Left cardiac atrium (tissue), 4 donors: ENCODE results near the gene SNAI1. TPM values are rescaled to one million over a fixed set of nuclear protein-coding genes. Genes with fewer than 3 reads are reported as not detected.

Source experiments
- ATAC-seq, 2 donors: fragments of 200-7000 bp; cut with Tn5 transposase; one replicate each; pipeline ENCODE4 v1.9.1; 2020; ENCODE audit warnings: mild to moderate bottlenecking in 2 of 2, moderate library complexity in 2 of 2
- DNase-seq: peaks from one replicate; pipeline ENCODE4 v3.0.0-alpha.2; 2020
- intact Hi-C, 2 donors: fragments of 100-400 bp; cut with DNase I; formaldehyde crosslinking; loops; one replicate each; pipeline versions ENCODE4 v1.14.1 to v1.15.1; 2022 to 2023
- total RNA-seq, 2 donors: library from RNA; stranded (reverse); fragmentation: NEBNext Ultra II Directional; extraction: Animal tissue kit (Norgen Biotek cat#: 25700); gene quantifications; one replicate each; pipeline ENCODE4 v1.2.1, GENCODE V29; 2021
- donor health status: DM: no; HTN: yes; CAD: no.
- donor health status: DM: no; HTN: yes; CAD: no; lungs with severe emphysema.
- donor health status: DM: yes; HTN: yes; CAD: no.
- donor health status: Dilated cardiomyopathy.

The SNAI1 gene
- total RNA-seq, 2 donors from 2014 or later, result 2.7 to 8.5 TPM

DNA sequence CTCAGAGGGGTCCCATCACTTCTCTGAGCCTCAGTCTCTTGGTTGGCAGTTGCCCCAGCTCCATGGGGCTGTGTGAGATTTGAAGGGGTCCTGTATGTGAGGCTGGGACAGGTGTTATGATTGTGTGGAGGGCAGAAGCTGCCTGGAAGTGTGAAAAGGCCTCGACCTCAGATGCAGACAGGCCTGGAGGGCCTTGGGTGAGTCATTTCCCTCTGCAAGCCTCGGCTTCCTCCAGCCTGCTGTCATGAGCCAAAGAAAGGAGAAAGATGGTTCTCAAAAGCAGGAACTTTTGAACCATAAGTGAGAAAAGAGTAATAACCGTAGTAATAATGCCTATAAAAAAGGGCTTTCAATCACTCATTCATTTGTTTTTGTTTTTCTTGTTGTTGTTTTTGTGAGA lies 37.5 kb downstream of the SNAI1 start:
- ATAC-seq (peak in 1 of 2 donors; percentile 33), DNase-seq (no peak)
- intact Hi-C loops, result no loop called here

GRCh38 chr20:50022676-50023075 lies 39.9 kb downstream of the SNAI1 start:
- ATAC-seq, result no peak
- DNase-seq, result no peak
- intact Hi-C loops, result no loop called here

DNA sequence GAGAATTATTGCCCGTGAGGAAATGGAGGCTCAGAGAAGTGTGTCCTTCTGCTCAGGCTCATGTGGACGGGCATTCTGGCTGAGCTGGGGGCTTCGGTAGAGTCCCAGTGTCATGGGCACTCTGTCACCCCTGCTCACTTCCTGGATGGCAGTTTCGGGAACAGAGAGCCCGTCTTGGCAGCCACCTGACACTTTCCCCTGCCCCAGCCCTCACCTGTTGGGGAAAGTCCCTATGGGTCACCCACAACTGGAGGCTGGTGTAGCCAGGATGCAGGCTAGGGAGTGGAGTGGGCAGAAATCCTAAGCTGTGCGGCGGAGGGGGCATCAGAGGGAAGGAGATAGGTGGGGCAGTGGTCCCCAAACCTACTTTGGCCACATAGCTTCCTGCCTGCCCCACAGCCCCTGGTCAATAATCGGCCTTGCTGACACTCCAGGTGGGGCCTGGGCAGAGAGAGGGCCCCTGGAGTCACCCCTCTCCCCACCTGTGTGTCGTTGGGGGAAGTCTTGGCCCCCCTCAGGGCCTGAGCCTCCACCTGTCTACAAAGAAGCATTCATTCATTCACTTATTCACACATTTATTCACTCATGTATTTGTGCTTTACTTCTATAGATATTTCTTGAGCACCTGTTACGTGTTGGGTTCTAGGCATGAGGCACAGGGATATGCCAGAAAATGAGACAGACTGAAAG lies 40.5 kb downstream of the SNAI1 start:
- no peak for ATAC-seq

GRCh38 chr20:50026746-50027575 lies 44.2 kb downstream of the SNAI1 start:
- DNase-seq (no peak), ATAC-seq (no peak)
- intact Hi-C loops, result no loop called here

More for the DNA sequence above, 40.5 kb downstream of the SNAI1 start:
- intact Hi-C loops, result no loop called here
- no peak for DNase-seq

DNA sequence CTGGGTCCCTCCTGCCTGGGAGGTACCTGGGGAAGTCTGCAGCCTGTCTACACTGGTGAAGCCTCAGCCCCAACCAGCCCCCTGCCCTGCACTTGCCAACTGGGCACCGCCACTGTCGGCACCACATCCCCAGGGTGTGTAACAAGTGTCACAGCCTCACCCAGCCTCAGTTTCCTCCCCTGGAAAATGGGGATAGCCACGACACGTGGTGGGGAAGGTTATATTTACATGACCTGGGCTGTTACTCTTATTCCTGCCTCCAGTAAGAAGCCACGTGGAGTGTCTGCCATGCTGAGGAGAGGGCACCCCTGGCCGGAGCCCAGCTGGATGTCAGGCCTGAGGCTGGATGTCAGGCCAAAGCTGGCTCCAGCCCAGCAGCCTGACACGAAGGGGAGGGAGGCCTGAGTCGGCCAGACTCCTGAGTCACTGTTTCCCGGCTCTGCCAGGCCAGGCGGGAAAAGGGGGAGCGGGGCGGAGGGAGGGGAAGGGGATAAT lies 44.9 kb downstream of the SNAI1 start:
- DNase-seq (peak; percentile 92), ATAC-seq (peak; percentile 86 to 90)
- intact Hi-C loops, result no loop called here

- DNase-seq, result no peak
- intact Hi-C loops, result no loop called here
Measured at GRCh38 chr20:50029083-50029696, 46.4 kb downstream of the SNAI1 start.

DNA sequence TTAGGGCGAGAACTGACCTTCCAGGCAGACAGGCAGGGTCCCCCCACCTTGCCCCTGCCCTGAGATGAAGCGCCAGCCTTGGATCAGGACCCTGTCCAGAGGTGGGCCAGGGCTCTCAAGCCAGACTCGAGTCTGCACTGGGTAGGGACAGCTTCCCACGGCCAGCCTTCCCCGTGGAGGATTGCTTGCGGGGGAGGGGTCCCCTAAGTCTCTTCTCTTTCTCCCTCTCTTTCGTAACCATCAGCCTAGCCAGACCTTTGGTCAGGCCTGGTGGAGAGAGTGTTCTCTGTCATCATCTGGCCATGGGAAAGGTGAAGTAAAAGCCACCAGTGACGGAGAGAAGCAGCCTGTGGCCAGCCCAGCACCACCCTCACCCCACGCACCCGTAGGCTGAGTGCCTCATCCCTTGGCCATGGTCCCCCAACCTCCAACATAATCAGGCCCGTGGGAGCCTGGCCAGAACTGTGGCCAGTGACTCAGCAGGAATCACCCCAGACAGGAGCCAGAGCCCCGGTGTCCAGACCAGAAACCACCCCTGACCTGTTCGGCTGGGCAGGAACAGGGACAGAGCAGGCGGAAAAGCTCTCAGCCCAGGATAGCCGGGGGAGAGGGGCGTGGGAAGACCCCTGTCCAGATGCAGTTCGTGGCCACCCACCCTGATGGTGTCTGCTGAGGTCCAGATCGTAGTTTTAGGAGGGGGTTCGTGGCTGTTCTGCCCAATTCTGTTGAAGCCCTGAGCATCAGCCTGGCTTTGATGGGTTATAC lies 47.1 kb downstream of the SNAI1 start:
- ATAC-seq (peak; percentile 49 to 52), DNase-seq (peak; percentile 88)
- intact Hi-C loops, result no loop called here

More at GRCh38 chr20:50029083-50029696, 46.4 kb downstream of the SNAI1 start:
- ATAC-seq, result no peak

DNA sequence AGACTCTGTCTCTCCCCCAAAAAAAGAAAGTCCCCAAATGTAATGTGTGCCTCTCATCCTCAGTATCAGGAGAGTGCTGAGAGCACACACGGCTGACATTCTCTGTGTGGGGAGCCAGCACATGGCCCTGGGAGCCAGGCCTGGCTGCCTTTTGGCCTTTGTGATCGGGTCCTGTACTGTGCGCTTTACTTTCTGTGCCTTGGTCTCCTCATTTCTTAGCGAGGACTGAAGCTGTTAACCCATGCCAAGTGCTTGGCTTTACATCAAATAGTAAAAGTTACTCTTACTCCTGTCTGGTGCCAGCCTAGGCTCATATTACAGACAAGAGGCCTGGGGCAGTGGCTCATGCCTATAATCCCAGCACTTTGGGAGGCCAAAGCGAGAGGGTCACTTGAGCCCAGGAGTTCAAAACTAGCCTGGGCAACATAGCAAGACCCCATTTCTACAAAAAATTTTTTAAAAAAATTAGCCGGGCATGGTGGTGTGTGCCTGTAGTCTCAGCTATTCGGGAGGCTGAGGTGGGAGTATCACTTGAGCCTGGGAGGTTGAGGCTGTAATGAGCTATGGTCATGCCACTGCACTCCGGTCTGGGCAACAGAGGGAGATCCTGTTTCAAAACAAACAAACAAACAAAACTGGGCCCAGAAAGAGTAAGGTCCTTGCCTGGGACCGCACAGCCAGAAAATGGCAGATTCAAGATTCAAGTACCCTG lies 50.3 kb downstream of the SNAI1 start:
- ATAC-seq (no peak), DNase-seq (no peak)
- intact Hi-C loops, result no loop called here

GRCh38 chr20:50034567-50035180 lies 51.9 kb downstream of the SNAI1 start:
- DNase-seq, result peak; percentile 67
- peak; percentile 34 to 79 for ATAC-seq
- intact Hi-C loops, result no loop called here

- ATAC-seq, result no peak
- no peak for DNase-seq
- intact Hi-C loops, result no loop called here
Measured at GRCh38 chr20:50036703-50037102, 53.9 kb downstream of the SNAI1 start.

DNA sequence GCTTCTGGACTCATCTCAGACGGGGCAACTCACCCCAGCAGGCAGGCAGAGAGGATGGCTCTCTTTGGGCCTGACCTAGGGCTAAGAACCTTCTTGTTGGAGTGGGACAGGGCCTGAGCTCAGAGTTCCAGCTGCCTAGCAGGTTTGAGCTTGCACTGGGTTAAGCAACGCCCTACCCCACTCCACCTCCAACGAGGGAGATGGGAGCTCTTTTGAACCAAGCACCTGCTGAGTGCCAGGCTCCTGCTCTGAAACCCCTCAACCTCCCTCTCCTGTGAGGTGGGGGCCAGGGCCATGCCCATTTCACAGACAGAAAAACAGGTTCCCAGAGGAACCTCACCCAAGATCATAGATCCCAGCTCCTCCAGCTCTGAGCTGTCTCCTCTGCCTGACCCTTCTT lies 54.3 kb downstream of the SNAI1 start:
- DNase-seq (no peak), ATAC-seq (no peak)
- intact Hi-C loops, result no loop called here

- no peak for ATAC-seq
- no peak for DNase-seq
- intact Hi-C loops, result no loop called here
Measured at GRCh38 chr20:50037575-50037974, 54.8 kb downstream of the SNAI1 start.

- intact Hi-C loops, result no loop called here
- ATAC-seq (no peak), DNase-seq (no peak)
Measured at GRCh38 chr20:50038169-50038568, 55.4 kb downstream of the SNAI1 start.

Other genes starting within 250 kb of the SNAI1 start
- 1 to 10 TPM; 6.4 to 6.5 TPM for gene SLC9A8, start 170.2 kb upstream of the SNAI1 start, total RNA-seq
- 1 to 10 TPM; 6.5 to 6.8 TPM for gene SPATA2, start 67.5 kb upstream of the SNAI1 start, total RNA-seq
- 10 to 100 TPM; 44.5 to 48.7 TPM for gene RNF114, start 46.6 kb upstream of the SNAI1 start, total RNA-seq
- gene UBE2V1, start 130.2 kb downstream of the SNAI1 start, total RNA-seq, result 100 to 1,000 TPM in 1 of 2 donors, 10 to 100 TPM in 1; 77.4 to 109 TPM
- gene PEDS1, start 170.7 kb downstream of the SNAI1 start, total RNA-seq, result 10 to 100 TPM; 17.7 to 21.8 TPM
- 100 to 1,000 TPM in 1 of 2 donors, 10 to 100 TPM in 1; 73.2 to 111 TPM for gene CEBPB, start 207.8 kb downstream of the SNAI1 start, total RNA-seq